Stimulated activated CD8-positive, alpha-beta memory T cell treated with anti-CD3 and anti-CD28 coated beads, Interleukin-15, amount 100 ng/mL, for 1 hour (primary cell): ENCODE measurements around the gene EIF5AL1.
"Not testable (repeated sequence)": the region's sequence is repeated elsewhere in the genome, so short reads cannot be mapped to it uniquely, and the experiment has no call there.

Source experiments
- DNase-seq: peaks from one replicate; pipeline ENCODE4 v3.0.0-alpha.2; 2020; ENCODE audit warnings: low read depth

EIF5AL1 gene

DNA sequence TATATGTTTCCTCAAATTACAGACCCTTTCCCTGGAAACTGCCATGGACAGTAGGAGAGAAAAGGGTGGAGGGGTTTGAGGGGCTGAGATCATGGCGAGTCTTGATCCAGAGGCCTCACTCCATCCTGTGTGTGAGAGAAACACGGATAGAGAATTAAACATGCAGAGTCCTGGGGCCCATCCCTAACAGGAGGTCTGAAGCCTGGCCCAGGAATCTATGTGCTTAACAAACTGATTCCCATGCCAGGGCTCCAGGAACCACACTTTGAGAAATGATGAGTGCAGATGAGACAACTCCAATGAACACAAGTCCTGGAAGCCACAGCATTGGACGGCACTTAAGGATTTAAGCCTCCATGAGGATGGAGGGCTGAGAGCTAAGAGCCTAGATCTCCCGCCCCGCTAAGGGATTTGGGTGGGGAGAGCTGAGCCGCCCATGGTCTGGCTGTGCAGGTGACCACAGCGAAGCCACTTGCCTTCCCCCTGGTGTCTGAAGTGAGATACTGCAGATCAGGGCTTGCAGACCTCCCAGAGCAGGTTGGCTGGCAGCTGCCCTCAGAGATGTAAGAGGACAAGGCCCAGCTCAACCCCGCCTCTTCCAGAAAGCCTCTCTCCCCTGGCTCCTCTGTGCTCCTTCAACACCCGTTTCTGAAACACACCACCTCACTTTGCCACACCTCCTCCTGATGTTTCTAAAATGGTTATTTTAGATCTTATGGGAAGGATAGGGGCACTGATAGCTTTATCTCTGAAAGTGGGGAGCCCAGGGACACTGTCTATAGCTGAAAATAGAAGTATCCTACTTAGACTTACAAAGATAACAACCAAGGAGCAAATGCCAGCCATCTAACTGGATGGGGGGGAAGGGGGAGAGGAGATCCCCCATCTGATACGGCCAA is 24.8 kb upstream of the EIF5AL1 start:
- DNase-seq, result no peak

DNA sequence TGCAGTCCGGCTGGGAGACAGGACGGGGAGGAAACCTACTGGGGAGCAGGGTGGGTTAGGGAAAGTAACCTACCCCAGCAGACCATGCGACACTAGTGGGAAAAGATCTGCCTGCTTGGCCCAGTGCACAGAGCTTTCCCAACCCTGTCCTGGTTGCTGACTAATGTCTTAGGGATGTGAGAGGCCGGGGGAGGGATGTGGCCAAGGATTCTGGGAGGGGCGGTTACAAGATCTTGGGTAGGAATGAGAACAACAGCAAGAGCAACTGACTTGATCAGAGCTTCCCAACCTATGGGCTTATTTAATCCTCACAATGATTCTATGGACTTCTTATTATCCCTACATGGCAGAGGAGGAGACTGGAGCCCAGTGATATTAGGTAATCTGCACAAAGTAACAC is 24.0 kb upstream of the EIF5AL1 start:
- DNase-seq, result no peak

- no peak for DNase-seq
These were observed 23.5 kb upstream of the EIF5AL1 start for GRCh38 chr10:79488870-79489269.

- no peak for DNase-seq
These were observed 21.8 kb upstream of the EIF5AL1 start for GRCh38 chr10:79490400-79491142.

- DNase-seq, result no peak
These were observed 21.0 kb upstream of the EIF5AL1 start for GRCh38 chr10:79491143-79491835.

GRCh38 chr10:79492256-79492655 is 20.1 kb upstream of the EIF5AL1 start:
- no peak for DNase-seq

DNA sequence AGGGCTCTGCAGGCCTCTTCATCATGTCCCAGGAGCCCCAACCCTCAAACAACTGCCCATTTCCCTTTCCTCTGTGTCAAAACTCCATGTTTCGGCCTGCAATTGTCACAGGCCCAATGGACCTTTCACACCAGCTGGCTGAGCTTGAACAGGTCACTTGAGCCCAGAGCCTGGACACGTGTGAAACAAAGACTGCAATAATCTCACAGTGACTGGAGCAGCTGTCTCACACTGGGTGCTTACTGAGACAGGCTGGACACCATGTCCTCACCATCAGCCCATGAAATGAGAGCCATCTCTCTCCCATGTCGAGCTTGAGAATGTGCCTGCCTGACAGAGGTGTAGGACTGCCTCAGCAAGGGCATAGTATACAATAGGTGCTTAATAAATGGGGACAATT is 19.5 kb upstream of the EIF5AL1 start:
- no peak for DNase-seq

DNA sequence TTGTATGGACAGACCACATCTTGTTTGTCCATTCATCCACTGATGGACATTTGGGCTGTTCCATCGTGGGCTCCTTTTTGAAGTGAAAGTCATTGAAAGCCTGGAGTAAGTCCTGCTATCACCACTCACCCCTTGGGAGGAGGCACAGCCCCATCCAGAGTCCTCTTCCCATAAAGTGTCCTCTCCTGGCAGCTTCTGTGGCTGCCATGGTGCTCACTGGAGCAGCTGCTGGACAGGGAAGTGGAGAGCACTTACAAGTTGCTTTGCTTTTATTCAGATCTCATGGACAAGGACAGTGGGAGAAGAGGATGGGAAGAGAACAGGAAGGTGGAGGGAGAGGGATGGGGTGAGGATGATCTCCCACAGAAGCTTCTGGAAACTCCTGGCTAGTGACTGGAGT is 18.5 kb upstream of the EIF5AL1 start:
- DNase-seq, result no peak

DNA sequence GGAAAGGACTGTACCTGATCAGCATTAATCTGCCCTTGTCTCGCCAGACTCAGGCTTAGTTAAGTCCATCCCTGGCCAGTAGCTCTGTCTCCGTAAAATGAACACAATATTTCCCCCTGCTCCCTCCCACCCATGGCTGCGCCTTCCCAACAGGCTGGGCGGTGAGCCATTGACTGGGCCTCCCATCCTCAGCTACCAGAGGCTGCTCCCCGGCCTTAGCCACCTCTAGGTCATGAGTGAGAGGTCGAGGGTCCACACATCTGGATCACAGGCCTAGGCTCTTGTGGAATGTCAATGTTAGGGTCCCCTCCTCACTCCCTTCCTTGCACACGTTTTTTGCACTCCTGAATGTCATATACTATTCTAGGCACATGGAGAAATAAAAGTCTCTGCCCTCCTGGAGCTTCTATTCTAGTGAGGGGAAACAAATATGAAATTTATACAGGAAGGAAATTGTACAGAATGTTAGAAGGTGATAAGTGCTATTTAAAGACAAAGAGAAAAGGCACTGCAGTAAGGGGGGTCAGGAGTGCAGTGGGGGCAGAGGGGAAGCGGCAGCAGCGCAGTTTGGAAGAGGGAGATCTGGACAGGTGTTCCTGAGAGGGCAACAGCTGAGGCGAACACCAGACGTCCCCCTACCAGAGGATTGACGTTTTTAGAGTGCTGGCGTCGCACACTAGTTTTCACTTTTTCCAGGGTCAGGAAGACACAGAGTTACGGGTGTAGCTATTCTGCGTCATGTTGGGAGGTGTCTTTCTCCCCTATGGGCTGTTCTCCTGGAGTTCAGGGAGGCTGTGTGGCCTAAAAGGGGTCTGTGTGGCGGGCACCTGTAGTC is 17.2 kb upstream of the EIF5AL1 start:
- DNase-seq, result no peak

DNA sequence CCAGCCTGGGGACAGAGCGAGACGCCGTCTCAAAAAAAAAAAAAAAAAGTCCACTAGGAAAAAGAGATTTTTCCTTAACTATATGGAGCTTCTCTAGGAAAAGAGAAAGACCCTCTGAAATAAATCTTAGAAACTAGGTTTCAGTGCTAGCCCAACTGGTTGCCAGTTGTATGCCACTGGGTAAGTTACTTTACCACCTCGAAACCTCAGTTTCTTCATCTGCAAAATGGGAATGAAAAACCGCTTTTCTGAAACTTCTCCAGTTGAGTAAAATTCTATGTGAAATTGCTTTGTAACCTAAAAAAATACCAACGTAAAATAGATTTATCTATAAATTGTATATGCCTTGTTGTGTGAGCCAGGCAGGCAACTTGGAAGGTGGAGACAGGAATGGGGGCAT is 16.5 kb upstream of the EIF5AL1 start:
- no peak for DNase-seq

DNA sequence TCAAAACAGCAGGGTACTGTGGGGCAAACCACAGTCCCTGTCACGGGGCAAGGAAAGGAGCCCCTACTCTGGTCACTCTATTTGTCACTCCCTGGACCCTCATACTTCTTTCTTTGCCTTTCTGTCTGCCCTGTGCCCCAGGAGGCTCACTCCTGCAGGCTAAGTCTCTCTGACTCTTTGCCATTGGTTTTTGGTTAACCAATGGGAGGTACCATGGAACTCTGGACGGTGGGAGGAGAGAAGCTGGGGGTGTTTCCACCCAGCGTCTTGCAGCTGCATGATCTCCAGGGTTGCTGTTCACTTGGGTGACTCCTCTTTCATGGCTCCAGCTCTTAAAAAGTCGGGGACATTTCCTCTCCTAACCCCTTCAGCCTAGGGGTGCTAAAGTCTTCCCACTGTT is 15.4 kb upstream of the EIF5AL1 start:
- no peak for DNase-seq

DNA sequence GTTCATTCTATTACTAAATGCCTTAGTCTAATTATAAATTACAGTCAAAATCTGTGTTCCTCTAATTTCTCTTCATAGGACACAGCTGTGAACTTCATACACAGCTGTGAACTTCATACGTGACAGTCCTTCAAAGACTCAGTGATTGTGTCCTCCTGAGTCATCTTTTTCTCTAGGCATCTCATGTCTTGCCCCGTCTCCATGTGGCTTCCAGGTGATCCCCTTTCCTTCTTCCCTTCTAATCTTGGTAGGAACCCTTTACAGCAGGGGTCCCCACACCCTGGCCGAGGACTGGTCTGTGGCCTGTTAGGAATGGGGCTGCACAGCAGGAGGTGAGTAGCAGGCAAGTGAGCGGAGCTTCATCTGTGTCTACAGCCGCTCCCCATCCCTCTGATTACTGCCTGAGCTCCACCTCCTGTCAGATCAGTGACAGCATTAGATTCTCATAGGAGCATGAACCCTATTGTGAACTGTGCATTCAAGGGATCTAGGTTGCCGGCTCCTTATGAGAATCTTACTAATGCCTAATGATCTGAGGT is 14.0 kb upstream of the EIF5AL1 start:
- no peak for DNase-seq

DNA sequence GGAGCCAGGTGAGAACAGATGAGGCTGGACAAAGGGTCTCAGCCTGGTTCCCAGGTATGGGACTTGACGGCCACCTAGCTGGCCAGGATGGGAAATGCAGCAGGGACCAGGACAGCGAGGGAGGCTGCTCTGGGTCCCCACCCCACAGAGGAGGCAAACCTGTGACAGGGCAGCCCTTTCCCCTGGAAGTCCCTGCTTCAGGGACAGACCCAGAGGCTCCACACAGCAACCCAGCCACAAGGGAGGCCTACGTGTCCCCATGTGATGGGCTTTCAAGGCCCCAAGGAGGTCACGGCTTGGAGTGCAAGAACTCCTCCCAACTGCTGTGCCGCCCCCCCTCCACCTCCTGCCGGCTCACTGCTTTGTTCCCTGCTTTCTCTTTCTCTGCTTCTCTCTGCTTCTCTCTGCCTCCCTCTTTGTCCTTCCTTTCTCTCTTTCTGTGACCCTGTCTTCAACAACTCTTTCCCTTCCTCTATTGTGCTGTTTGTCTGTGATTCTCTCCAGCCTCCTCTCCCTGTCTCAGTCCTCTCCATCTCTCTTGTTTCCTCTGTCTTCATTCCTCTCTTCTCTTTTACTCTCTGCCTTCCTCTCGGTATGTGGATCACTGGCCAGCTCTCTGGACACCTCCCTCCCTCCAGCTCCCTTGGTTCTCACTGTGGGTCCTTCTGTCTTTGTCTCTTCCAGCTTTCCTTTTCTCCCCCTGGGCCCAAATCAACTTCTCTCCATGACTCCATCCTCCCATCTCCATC is 9.6 kb upstream of the EIF5AL1 start:
- DNase-seq, result no peak

DNA sequence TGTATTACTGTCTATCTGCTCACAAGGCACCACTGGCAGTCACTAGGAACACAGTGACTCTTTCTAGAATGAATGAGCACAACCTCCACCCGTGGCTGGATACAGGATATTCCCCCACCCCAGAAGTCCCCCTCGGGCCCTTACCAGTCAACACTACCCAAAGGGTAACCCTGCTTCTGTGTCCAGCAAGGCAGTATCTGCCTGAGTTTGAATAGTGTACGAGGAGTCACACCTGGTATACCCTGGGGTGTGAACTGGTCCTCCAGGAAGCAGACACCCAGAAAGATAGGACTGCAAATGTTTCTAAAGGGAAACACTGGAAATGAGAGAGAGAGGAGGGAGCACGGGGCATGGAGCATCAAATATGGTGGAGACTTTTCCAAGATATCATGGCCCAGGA is 8.5 kb upstream of the EIF5AL1 start:
- not testable (repeated sequence) for DNase-seq

DNA sequence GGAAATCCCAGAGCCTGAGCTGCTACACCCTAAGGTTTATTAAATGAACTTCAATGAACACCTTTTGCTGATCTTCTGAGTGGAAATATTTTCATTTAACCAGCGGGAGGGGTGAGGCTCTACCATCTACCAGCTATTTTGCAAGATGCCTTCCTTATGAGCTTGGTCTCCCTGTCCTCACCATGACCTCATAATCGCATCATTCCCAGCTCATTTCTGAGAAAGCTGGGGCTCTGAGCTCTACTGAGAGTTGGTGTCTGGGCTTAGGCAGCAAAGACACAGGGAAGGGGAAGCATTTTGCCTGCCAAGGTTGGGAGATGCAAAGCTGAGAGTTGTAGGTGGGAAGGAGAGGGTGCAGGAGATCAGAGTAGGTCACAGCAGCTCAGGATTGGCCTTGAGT is 7.8 kb upstream of the EIF5AL1 start:
- not testable (repeated sequence) for DNase-seq

DNA sequence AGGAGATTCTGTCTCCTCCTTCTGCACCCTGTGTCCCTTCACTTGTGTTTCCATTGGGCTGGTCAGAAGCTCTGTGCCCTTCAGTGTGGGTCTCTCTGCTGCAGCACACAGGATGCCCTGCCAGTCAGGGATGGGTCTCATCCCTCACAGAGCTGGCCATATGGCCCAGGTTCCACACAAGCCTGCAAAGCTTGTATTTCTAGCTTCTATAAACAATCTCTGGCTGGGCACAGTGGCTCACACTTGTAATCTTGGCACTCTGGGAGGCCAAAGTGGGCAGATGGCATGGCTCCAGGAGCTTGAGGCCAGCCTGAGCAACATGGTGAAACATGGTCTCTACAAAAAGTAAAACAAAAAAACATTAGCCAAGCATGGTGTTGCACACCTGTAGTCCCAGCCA is 7.0 kb upstream of the EIF5AL1 start:
- not testable (repeated sequence) for DNase-seq

DNA sequence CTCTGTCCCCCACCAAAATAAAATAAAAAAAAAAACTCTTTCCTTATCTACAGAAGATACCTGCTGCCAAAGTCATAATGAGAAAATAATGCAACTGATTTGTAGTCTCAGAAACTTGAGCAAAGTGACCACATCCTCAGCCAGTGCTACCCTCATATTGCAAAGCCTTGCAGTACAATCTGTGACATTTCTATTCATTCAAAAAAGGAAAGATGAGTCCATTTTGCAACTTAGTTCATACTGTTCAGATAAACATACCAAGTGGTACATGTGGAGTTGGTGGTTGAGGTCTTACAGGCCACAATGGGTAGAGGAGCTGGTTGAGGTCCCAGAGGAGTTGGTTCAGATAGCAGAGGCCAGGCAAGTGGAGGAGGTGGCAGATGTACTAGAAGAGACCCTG is 6.5 kb upstream of the EIF5AL1 start:
- DNase-seq, result no peak

GRCh38 chr10:79507440-79508167 is 4.7 kb upstream of the EIF5AL1 start:
- no peak for DNase-seq

DNA sequence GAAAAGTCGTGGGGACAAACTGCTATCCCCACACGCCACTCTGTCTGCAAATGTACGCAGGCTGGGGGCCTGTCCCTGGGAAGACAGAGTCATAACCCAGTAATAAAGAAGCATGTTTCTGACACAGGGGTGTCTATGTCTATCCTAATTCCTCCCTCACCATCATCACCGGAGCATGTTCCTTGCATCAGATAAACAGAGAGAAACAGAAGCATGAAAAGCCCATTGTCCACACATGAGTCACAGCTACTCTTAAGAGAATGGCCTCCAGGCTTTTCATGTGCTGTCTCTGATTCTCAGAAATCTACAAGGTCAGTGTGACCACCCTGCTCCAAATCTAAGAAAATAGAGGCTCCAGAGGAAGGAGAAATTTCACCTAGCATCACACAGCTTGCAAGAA is 4.1 kb upstream of the EIF5AL1 start:
- DNase-seq, result not testable (repeated sequence)

DNA sequence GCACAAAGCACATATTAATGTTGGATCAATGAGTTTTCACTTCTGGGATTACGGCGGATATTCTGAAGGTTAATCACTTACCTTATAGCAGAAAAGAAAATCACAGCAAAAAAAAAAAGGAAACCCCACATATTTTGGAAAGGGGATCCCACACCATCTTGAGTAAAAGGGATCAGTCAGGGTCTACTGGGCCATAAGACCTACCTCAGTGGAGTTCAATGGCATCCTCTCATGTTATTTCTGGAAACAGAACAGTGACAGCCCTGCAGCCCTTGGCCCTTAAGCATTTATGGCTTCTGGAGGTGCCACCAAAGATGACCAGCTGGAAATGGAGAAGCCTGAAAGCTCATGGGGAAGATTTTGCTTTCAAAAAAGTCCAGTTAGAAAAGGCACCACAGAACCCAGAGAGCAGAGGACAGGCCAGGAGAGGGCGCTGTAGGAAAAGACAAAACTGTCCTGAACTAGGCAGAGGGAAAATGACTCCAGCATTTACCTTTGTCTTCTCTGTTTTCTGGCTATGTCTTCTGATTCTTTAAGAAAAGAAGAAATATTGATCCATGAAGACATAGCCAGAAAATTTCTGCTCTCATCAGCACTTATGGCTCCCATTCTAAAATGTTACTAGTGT is 2.9 kb upstream of the EIF5AL1 start:
- DNase-seq, result not testable (repeated sequence)
